KMS-11 (cell line): Measurements from ENCODE around the gene GJA5.

Experiments
- H2AFZ ChIP-seq: fragments of 200-600 bp; sonication (generic); 2 replicates; pipeline ENCODE4 v1.6.1; 2016; ENCODE audit warnings: antibody characterized with exemption, mixed run types, low read depth
- H3K27ac ChIP-seq: fragments of 200-600 bp; sonication (generic); 2 replicates; pipeline ENCODE4 v1.6.1; 2016; ENCODE audit warnings: mild to moderate bottlenecking, mixed run types
- H3K27me3 ChIP-seq: fragments of 200-600 bp; sonication (generic); 2 replicates; pipeline ENCODE4 v1.6.1; 2017; ENCODE audit warnings: mild to moderate bottlenecking, low read depth, mixed run types, moderate library complexity; ENCODE audit not compliant: insufficient read depth
- H3K36me3 ChIP-seq: fragments of 200-600 bp; sonication (generic); 2 replicates; pipeline ENCODE4 v1.6.1; 2017; ENCODE audit warnings: mild to moderate bottlenecking, mixed run types; ENCODE audit not compliant: insufficient read depth
- H3K4me1 ChIP-seq: fragments of 200-600 bp; sonication (generic); 2 replicates; pipeline ENCODE4 v1.6.1; 2016; ENCODE audit warnings: mild to moderate bottlenecking, low read depth, mixed run types; ENCODE audit not compliant: poor library complexity, severe bottlenecking
- H3K4me2 ChIP-seq: fragments of 200-600 bp; sonication (generic); 2 replicates; pipeline ENCODE4 v1.7.0; 2016; ENCODE audit warnings: mild to moderate bottlenecking, mixed run types
- H3K4me3 ChIP-seq: fragments of 200-600 bp; sonication (generic); IDR thresholded peaks from 2 replicates; pipeline ENCODE4 v1.6.1; 2017; ENCODE audit warnings: low read depth, low read length, mixed read lengths; ENCODE audit not compliant: insufficient read depth
- H3K79me2 ChIP-seq: fragments of 200-600 bp; sonication (generic); 2 replicates; pipeline ENCODE4 v1.6.1; 2016; ENCODE audit warnings: low read depth, mixed run types; ENCODE audit not compliant: insufficient read depth
- H3K9ac ChIP-seq: fragments of 200-600 bp; sonication (generic); 2 replicates; pipeline ENCODE4 v1.6.1; 2016; ENCODE audit warnings: mild to moderate bottlenecking, mixed run types
- H4K20me1 ChIP-seq: fragments of 200-600 bp; sonication (generic); 2 replicates; pipeline ENCODE4 v1.6.1; 2016; ENCODE audit warnings: mild to moderate bottlenecking, mixed run types; ENCODE audit not compliant: insufficient read depth
- CTCF ChIP-seq: fragments of 200-600 bp; sonication (generic); conservative IDR thresholded peaks from 2 replicates; pipeline ENCODE4 v1.6.1; 2017; ENCODE audit warnings: low read depth, mild to moderate bottlenecking, antibody characterized with exemption, low read length, moderate library complexity, mixed read lengths

The GJA5 gene

DNA sequence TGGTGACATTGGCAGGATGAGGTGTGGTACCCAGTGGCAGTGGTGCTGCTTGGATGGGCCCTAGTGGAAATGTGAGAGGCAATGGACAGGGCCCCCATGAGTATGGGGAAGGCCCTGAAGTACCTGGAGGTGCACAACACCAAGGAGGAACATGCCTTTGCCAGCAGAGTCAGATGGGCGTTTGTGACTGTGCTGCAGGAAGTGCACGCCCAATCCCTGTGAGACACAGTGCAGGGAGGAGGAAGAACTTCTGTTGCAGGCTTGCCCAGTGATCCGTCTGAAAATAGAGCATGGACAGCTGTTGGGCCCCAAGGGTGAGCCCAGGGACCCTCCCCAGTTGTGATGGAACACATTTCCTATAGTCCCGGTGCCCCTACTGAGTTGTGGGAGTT is 42.7 kb downstream of the GJA5 start:
- Histone ChIP-seq H3K36me3 (no peaks in the 10 kb centered on the region), H3K4me2 (no peak overlapping the region), H3K9ac (no peak overlapping the region), H3K27ac (no peak overlapping the region), H3K27me3 (no peaks in the 10 kb centered on the region), H2AFZ (no peak overlapping the region), H4K20me1 (no peaks in the 10 kb centered on the region), H3K4me1 (no peaks in the 10 kb centered on the region), H3K4me3 (peak overlapping the region; percentile 7), H3K79me2 (no peaks in the 10 kb centered on the region)
- TF ChIP-seq CTCF: no peak

GRCh38 chr1:147717051-147717705 is 43.2 kb downstream of the GJA5 start:
- TF ChIP-seq CTCF: no peak
- H3K36me3 ChIP-seq: no peaks in the 10 kb centered on the region
- H2AFZ ChIP-seq: no peak overlapping the region
- H4K20me1 ChIP-seq: no peaks in the 10 kb centered on the region
- peak overlapping the region; percentile 7 for H3K4me3 ChIP-seq
- H3K4me2 ChIP-seq: no peak overlapping the region
- H3K27me3 ChIP-seq: no peaks in the 10 kb centered on the region
- H3K27ac ChIP-seq: no peak overlapping the region
- no peak overlapping the region for H3K9ac ChIP-seq
- no peaks in the 10 kb centered on the region for H3K79me2 ChIP-seq
- H3K4me1 ChIP-seq: no peaks in the 10 kb centered on the region

- Histone ChIP-seq H4K20me1 (no peaks in the 10 kb centered on the region), H3K79me2 (no peaks in the 10 kb centered on the region), H3K27me3 (no peaks in the 10 kb centered on the region), H3K36me3 (no peaks in the 10 kb centered on the region), H3K4me3 (no peak overlapping the region), H3K4me2 (no peak overlapping the region), H3K27ac (no peak overlapping the region), H3K9ac (no peak overlapping the region), H2AFZ (no peak overlapping the region), H3K4me1 (no peaks in the 10 kb centered on the region)
- TF ChIP-seq CTCF: no peak
Observed at GRCh38 chr1:147712605-147713004, 47.8 kb downstream of the GJA5 start.
